UCSD-AML1 (cell line): ENCODE results near the gene TMEM270.
"Not testable (repeated sequence)": the region's sequence is repeated elsewhere in the genome, so short reads cannot be mapped to it uniquely, and the experiment has no call there.

Experiments used
- DNase-seq: peaks from one replicate; lab custom pipeline; 2025; ENCODE audit not compliant: unreplicated experiment; lab: John Stamatoyannopoulos, UW

The TMEM270 gene

GRCh38 chr7:73831834-73832651 lies 28.9 kb upstream of the TMEM270 start:
- DNase-seq: no peak

GRCh38 chr7:73832806-73833205 lies 28.2 kb upstream of the TMEM270 start:
- DNase-seq: no peak

GRCh38 chr7:73833251-73833919 lies 27.6 kb upstream of the TMEM270 start:
- no peak for DNase-seq

GRCh38 chr7:73834626-73835191 lies 26.2 kb upstream of the TMEM270 start:
- no peak for DNase-seq

GRCh38 chr7:73837167-73837566 lies 23.8 kb upstream of the TMEM270 start:
- not testable (repeated sequence) for DNase-seq

GRCh38 chr7:73838642-73839041 lies 22.3 kb upstream of the TMEM270 start:
- DNase-seq: peak; percentile 19

- no peak for DNase-seq
Measured at GRCh38 chr7:73839290-73839689, 21.7 kb upstream of the TMEM270 start.

GRCh38 chr7:73839743-73840714 lies 20.9 kb upstream of the TMEM270 start:
- DNase-seq: no peak

GRCh38 chr7:73840715-73841379 lies 20.1 kb upstream of the TMEM270 start:
- DNase-seq: no peak

- no peak for DNase-seq
Measured at GRCh38 chr7:73841689-73842066, 19.3 kb upstream of the TMEM270 start.

- peak; percentile 83 for DNase-seq
Measured at GRCh38 chr7:73842067-73842976, 18.6 kb upstream of the TMEM270 start, which contains the start of gene METTL27. METTL27 (minus strand) TSS chr7:73842516; CDS start chr7:73842140, 376 bp downstream.

GRCh38 chr7:73844131-73844547 lies 16.8 kb upstream of the TMEM270 start:
- DNase-seq: no peak

- DNase-seq: no peak
Measured at GRCh38 chr7:73844848-73845460, 16.0 kb upstream of the TMEM270 start.

GRCh38 chr7:73845701-73846195 lies 15.2 kb upstream of the TMEM270 start:
- DNase-seq: not testable (repeated sequence)

GRCh38 chr7:73847941-73848723 lies 12.8 kb upstream of the TMEM270 start:
- no peak for DNase-seq

- DNase-seq: no peak
Measured at GRCh38 chr7:73850781-73851207, 10.2 kb upstream of the TMEM270 start.

GRCh38 chr7:73851410-73852338 lies 9.3 kb upstream of the TMEM270 start:
- no peak for DNase-seq
